ENCODE data around the gene ACR. TPM values are rescaled to one million over a fixed set of nuclear protein-coding genes. Genes with fewer than 3 reads are reported as not detected.

ACR gene
- total RNA-seq, 2 experiments from 2014 or later: not detected

- DNase-seq: no peak
- TF ChIP-seq CTCF (IDR thresholded peaks at IDR 0.05): no peak
- Mint-ChIP-seq H3K4me3 (no peak overlapping the region), H3K36me3 (ENCODE audit: low read depth) (no peaks in the 10 kb centered on the region), H3K27ac (no peak overlapping the region), H3K4me1 (ENCODE audit: low read depth) (peaks cover 13% of the 10 kb centered on the region), H3K27me3 (no peaks in the 10 kb centered on the region), H3K9me3 (no peaks in the 10 kb centered on the region)
- no peak for ATAC-seq
- CTCF ChIA-PET: no interaction called here
- POLR2A ChIA-PET: no interaction called here
- intact Hi-C loops (cut with micrococcal nuclease): no loop called here
Observed at GRCh38 chr22:50700387-50701075, 37.5 kb upstream of the ACR start.

- H3K36me3 Mint-ChIP-seq (ENCODE audit: low read depth): no peaks in the 10 kb centered on the region
- no peaks in the 10 kb centered on the region for H3K9me3 Mint-ChIP-seq
- TF ChIP-seq CTCF (IDR thresholded peaks at IDR 0.05): no peak
- CTCF ChIA-PET: interaction anchor here (1.5 kb wide), 1 partner anchor 10 kb away, joined by 4 read pairs; no protein-coding TSS in a partner anchor
- DNase-seq (no peak), ATAC-seq (no peak)
- H3K4me3 Mint-ChIP-seq: no peak overlapping the region
- H3K4me1 Mint-ChIP-seq (ENCODE audit: low read depth): peaks cover 13% of the 10 kb centered on the region
- no peak overlapping the region for H3K27ac Mint-ChIP-seq
- intact Hi-C loops (cut with micrococcal nuclease): no loop called here
- POLR2A ChIA-PET: no interaction called here
- no peaks in the 10 kb centered on the region for H3K27me3 Mint-ChIP-seq
Observed at GRCh38 chr22:50701076-50701419, 37.0 kb upstream of the ACR start.

GRCh38 chr22:50701428-50702154, 36.4 kb upstream of the ACR start:
- no peaks in the 10 kb centered on the region for H3K36me3 Mint-ChIP-seq (ENCODE audit: low read depth)
- TF ChIP-seq CTCF (IDR thresholded peaks at IDR 0.05): no peak
- H3K27me3 Mint-ChIP-seq: no peaks in the 10 kb centered on the region
- POLR2A ChIA-PET: no interaction called here
- H3K4me1 Mint-ChIP-seq (ENCODE audit: low read depth): peaks cover 13% of the 10 kb centered on the region
- H3K4me3 Mint-ChIP-seq: no peak overlapping the region
- ATAC-seq (no peak), DNase-seq (no peak)
- intact Hi-C loops (cut with micrococcal nuclease): no loop called here
- CTCF ChIA-PET: interaction anchor here (1.5 kb wide), 1 partner anchor 11 kb away, joined by 4 read pairs; no protein-coding TSS in a partner anchor
- H3K9me3 Mint-ChIP-seq: no peaks in the 10 kb centered on the region
- H3K27ac Mint-ChIP-seq: no peak overlapping the region

GRCh38 chr22:50702261-50702671, 35.7 kb upstream of the ACR start:
- no peaks in the 10 kb centered on the region for H3K36me3 Mint-ChIP-seq (ENCODE audit: low read depth)
- H3K4me1 Mint-ChIP-seq (ENCODE audit: low read depth): peaks cover 13% of the 10 kb centered on the region
- no peaks in the 10 kb centered on the region for H3K27me3 Mint-ChIP-seq
- no peaks in the 10 kb centered on the region for H3K9me3 Mint-ChIP-seq
- H3K27ac Mint-ChIP-seq: no peak overlapping the region
- TF ChIP-seq CTCF (IDR thresholded peaks at IDR 0.05): no peak
- ATAC-seq (peak; percentile 87), DNase-seq (peak; percentile 39)
- POLR2A ChIA-PET: interaction anchor here (0.6 kb wide), 1 partner anchor 10 kb away, joined by 3 read pairs; no protein-coding TSS in a partner anchor
- CTCF ChIA-PET: interaction anchor here (1.5 kb wide), 1 partner anchor 11 kb away, joined by 4 read pairs; no protein-coding TSS in a partner anchor
- intact Hi-C loops (cut with micrococcal nuclease): no loop called here
- H3K4me3 Mint-ChIP-seq: no peak overlapping the region

Measured in activated CD8-positive, alpha-beta T cell treated with anti-CD3 and anti-CD28 coated beads for 36 hours (primary cell).